IPS DF 4.7 (cell line): ENCODE results near the gene ZNF581.

Source experiments
- DNase-seq: peaks from one replicate; pipeline ENCODE4 v3.0.0-alpha.2; 2013; ENCODE audit warnings: low spot score; ENCODE audit errors: extremely low read depth

Gene ZNF581

DNA sequence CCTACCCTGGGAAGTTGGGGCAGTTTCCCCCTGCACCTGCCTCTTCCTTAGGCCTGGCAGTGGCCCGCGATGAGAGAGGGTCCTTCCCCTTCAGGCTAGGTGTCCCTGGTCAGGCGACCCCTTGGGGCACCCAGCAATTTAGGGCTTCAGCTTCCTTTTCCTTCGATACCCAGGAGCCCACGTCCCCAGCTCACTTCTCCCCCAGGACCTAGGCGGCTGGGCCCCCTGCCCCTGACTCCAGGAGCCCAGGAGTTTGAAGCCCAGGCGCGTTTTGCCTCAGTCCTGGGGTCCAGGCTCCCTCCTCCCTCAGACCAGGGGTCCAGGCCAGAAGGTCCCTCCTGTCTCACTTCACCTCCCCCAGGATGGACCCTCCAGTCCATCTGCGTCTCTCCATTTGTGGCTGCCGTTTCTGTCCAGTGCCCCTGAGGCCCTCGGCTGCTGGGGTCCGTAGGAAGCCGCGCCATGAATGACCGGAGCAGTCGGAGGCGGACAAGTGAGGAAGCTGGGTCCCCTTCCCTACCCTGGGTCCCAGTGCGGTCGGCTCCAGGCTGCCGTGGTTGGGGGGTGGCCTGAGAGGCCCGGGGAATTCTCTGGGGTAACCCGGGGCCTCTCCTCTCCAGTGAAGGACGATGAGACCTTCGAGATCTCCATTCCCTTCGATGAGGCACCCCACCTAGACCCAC is 5.3 kb downstream of the ZNF581 start:
- no peak for DNase-seq

DNA sequence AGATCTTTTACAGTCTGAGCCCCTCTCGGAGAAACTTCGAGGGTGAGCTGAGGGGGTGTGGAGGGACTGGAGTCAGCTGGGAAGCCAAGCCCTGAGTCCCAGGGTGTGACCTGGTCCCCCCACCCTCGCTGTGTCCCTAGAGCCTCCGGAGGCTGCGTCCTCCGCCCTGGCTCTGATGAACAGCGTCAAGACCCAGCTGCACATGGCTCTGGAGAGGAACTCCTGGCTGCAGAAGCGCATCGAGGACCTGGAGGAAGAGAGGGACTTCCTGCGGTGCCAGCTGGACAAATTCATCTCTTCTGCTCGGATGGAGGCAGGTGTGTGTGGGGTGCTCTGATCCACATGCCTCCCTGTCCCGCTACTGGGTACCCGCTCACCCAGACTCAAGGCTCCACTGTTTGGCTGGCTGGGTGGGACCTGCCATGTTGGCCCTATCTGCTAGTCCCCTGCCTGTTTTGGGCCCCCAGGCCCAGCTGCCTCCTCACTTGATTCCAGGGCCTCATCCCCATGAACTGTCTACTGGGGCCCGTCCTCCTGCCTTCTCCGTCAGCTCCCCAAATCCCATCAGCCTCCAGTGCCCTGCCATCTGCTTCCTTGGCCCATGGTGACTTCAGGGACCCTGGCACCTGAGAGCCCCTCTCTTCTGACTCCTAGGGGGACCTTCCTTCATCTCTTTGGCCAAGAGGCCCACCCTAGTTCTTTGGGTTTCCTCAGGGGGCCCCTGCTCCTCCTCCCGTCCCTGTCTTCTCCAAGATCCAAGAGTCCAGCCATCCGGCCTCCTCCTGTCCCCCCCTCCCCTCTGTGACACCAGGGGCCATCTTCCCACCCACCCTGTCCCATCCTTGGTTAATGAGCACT is 6.0 kb downstream of the ZNF581 start:
- DNase-seq = no peak

DNA sequence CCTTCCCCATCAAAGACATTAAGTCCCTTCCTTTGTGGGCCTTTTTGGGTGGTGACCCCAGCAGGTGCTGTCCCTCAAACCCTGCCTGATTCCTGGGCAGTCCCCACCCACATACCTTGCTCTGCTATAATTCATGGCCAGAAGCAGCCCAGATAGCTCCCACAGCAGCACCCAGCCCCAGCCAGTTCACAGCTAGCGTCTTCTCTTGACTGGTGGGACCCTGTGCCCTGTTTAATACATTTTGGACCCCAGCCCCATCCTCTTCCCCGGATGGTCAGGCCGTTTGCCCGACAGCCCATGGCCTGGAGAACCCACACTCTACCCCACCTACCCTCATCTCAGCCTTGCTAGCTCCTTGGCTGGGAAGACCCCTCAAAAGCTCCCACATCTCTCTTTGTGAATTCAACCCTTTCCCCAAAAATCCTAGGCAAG is 6.7 kb downstream of the ZNF581 start:
- no peak for DNase-seq

DNA sequence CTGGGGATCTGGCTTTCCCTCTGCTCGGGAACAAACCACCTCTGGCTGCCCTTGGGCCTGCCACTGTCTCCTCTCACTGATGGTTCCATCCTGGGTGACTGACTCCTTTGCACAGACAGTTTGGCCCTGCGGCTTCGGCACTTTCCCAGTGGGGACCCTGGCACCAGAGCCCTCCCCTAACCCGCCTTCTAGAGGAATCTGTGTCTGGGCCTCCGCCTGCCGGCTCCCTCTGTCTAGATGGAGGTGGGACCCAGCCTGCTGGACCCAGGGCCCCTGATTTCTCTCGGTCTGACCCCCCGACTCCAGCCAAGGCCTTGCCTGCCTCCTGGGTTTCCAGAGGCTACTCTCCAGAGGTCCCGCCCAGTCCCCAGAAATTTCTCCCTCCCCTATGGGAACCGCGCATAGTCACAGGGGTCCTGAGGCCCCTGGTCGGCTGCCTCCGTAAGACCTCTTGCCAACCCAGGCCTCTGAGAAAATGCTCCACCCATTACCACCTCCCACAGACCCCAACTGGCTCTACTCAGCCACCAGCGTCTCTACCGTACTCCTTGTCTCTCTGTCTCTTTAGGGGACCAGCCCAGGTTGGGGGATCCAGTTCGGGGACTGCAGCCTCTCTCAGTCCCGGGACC is 7.3 kb downstream of the ZNF581 start:
- DNase-seq = no peak

DNA sequence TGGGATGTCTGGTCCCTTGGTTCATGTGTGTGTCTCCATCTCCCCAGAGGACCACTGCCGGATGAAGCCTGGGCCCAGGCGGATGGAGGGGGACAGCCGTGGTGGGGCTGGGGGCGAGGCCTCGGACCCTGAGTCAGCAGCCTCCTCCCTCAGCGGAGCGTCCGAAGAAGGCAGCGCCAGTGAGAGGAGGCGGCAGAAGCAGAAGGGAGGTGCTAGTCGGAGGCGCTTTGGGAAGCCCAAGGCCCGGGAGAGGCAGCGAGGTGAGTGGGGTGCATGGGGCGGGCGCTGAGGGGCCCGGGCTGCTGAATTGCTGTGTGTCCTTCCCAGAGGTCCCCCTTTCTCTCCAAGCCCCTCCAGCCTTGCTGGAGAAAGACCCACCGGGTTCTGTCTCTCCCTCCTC is 7.8 kb downstream of the ZNF581 start:
- DNase-seq = no peak

GRCh38 chr19:55652311-55653128 is 9.1 kb downstream of the ZNF581 start:
- no peak for DNase-seq

DNA sequence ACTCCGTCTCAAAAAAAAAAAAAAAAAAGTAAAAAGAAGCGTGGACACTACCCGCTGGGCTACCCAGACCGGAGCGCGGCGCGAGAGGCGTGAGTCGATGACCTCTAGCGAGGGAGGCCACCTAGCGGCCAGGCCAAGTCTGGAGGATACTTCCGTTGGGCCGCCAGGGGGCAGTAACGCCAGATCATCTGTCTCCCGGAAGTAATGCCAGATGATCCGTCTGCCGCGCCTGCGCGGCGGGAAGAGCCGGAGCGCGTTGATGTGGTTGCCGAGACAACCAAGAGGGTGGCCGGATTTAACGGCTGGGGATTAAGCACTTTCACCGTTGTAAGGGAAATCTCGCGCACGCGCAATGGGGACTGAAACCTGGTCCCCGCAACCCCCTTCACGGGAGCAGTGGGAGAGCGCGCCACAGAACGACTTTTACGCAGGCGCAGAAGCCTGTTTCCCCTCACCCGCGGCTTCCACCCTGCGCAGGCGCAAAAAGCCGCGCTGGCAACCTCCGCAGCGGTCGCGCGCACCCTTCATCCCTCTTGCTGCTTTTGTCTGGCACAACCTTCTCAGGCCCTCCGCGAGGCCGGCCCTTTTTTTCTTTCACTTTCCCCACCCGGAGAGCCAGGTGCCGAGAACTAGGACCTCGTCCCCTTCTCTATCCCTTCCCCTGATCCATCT is 10.3 kb downstream of the ZNF581 start:
- no peak for DNase-seq

DNA sequence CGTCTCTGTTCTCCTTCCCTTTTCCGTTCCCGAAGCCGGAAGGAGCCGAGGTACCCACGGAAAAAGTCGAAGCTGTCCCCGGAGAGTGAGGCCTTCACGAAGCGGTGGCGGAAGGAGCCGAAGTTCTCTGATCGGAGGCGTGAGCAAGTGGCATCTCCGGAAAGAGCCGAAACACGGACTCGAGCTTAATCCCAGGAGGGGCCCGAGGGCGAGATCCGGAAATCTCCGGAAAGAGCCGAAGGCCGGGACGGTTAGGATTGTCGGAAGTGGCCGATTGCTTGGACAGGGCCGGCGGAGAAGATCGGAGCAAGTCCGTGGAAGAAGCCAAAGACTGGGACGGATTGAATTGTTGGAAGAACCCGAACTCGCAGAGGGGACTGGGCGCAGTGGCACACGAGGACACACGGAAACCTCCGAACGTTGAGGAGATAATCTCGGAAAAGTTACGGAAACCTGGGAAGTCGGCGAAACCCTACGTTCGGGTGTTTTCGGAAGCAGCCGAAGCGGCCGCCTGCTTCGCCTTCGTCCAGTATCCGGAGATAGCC is 10.9 kb downstream of the ZNF581 start:
- DNase-seq = no peak

GRCh38 chr19:55654868-55655647 is 11.6 kb downstream of the ZNF581 start, which contains the start of gene U2AF2:
U2AF2 (plus strand) TSS chr19:55655035; CDS start chr19:55655105, 70 bp downstream.
- no peak for DNase-seq

GRCh38 chr19:55655648-55656040 is 12.2 kb downstream of the ZNF581 start:
- no peak for DNase-seq

DNA sequence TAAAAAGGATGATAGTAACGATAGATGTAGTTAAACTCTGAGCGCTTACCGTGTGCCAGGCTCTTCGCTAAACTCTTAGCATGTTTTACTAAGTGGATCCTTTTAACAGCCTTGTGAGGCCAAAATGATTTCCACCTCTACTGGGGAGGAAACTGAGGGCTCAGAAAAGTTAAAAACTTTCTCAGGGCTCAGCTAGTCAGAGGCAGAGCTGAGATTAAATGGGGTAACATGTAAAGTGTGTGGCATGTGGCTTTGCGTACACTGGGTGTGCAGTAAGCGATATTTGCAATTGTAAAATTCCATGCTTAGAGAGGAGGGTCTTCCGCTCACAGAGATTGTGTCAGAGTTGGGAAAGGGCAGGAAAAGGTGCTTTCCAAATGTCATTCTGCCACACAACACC is 13.1 kb downstream of the ZNF581 start:
- no peak for DNase-seq

DNA sequence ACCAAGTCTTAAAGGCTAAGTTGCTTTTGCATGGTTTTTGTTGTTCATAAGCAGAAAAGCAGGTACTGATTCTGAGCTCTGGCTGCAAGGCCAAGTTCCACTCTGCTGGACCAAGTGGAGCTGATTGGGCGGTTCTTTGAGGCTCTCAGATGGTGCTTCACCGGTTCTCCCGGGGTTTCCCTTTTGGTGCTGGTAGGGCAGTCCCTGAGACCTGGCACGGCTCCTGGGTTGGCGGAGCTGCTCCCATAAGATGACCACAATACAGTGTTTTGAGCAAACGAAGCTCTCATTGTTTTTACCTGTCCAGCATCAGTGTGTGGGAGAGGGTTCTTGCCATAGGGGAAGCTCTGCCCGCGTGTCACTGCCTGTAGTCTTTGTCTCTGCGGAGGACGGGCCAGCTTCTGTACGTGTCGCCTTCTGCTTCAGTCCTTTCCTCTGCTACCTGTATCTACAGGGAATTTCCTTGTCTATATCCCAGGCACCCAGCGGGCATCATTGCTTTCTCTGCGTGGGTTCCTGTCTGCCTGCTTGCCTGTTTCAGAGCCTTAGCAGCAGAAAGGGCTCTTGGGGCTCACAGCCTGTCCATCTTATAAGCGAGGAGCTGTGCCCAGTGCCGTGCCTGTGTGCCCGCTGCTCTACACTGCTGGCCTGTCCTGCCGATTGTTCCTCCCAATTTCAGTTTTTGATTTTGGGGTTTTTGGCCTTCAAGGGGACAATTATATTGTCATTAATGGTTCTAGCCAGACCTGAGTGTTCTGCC is 13.7 kb downstream of the ZNF581 start:
- DNase-seq = no peak

- DNase-seq = no peak
Measured at GRCh38 chr19:55658846-55659459, 15.5 kb downstream of the ZNF581 start.

GRCh38 chr19:55659822-55660221 is 16.4 kb downstream of the ZNF581 start:
- no peak for DNase-seq

DNA sequence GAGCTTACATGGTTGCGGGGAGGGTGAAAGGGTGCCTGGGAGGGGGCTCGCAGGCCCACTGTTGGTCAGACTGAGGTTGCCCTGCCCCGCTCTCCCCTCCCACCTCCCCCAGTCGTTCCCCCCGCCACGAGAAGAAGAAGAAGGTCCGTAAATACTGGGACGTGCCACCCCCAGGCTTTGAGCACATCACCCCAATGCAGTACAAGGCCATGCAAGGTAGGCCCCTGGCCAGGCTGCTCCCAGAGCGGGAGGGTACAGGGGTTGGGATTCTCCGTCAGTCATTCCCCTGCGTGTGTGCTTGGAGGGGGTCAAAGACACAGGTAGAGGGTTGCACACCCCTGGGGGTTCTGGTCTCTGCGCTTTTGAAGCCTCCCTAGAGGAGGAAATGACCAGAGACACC is 17.0 kb downstream of the ZNF581 start:
- DNase-seq = no peak

DNA sequence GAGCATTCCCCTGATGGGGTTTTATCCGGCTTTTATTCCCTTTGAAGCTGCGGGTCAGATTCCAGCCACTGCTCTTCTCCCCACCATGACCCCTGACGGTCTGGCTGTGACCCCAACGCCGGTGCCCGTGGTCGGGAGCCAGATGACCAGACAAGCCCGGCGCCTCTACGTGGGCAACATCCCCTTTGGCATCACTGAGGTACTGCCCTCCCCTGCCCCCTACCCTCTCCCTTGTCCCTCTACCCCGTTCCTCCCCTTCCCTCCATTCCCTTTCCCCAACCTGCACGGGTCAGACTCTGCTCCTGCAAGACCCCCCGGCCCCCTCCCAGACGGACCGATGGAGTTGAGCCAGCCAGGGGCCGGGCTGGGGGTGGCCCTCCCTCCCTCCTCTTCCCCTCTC is 17.5 kb downstream of the ZNF581 start:
- no peak for DNase-seq

DNA sequence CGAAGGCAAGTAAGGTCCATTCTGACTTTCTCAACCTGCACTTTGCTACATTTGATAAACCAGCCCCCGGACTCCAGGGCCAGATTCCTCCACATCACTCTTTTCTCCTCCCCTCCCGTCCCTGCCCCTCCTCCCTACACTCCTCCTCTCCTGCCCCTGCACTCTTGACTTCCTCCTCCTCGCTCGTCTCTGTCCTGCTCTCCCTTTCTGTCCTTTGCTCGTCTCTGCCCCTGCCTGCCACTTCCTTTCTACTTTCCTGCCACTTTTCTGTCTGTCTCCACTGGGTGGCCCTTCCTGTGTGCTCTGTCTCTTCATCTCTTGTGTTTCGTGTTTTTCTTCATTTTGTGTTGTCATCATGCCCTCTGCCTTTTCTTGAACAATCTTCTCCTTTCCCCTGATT is 18.4 kb downstream of the ZNF581 start:
- no peak for DNase-seq

GRCh38 chr19:55663846-55664536 is 20.5 kb downstream of the ZNF581 start:
- no peak for DNase-seq
